ENCODE results near the gene GM2A.

DNA sequence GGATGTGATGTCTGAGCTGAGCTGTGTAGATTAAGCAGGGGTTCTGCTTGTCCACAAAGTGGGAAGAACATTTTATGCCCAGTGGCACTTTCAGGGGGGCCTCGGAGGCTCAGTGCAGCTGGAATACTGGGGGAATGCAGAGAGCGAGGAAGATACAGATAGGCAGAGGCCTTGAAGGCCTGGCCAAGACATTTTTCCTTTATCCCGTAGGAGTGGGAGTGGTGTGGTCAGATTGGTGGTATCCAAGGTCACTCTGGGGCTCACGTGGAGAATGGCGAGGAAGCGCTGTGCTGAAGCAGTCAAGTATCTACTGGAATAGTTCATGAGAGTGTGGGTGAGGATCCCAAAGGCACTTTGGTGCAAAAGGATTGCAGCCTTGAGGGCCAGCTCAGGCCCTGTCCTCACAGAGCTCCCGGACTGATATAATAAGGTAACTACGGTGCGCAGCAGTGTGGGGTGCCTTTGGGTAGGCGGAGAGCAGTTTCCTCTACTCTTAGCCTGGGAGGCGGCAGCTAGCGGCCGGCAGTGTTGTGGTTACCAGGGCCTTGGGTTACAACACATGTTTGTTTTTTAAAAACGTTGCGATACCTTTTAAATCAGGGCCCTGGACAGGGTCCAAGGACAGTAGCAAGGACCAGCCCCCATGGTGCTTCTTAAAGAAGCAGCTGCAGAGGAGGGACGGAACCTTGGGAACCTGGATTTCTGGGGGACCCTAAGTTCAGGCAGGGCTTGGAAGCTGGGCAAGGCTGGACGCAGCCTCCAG lies 18.3 kb upstream of the GM2A start:
- no peak for TF ChIP-seq FOSL1 (tag; conservative IDR thresholded peaks at IDR 0.05)
- no peak for TF ChIP-seq ZNF436 (CRISPR knock-in tag; IDR thresholded peaks at IDR 0.05)
